Fibroblast of lung (primary cell): ENCODE data around the gene GP5. TPM values are rescaled to one million over a fixed set of nuclear protein-coding genes. Genes with fewer than 3 reads are reported as not detected.

Experiments
- DNase-seq, 2 donors: peaks; one replicate each; pipeline versions ENCODE4 v3.0.0 to v3.0.0-alpha.2; 2010; ENCODE audit warnings: low read depth in 2 of 2
- H2AFZ ChIP-seq: 2 replicates; pipeline ENCODE4 v1.5.1; 2012; ENCODE audit warnings: low read length, control low read depth, inconsistent platforms
- H3K27ac ChIP-seq: 2 replicates; pipeline ENCODE4 v1.5.1; 2011; ENCODE audit warnings: low read length, control low read depth; ENCODE audit not compliant: insufficient read depth
- H3K27me3 ChIP-seq: 2 replicates; pipeline ENCODE4 v1.5.1; 2011; ENCODE audit warnings: mild to moderate bottlenecking, low read length; ENCODE audit not compliant: control insufficient read depth, insufficient read depth
- H3K36me3 ChIP-seq: 2 replicates; pipeline ENCODE4 v1.5.1; 2011; ENCODE audit warnings: low read length; ENCODE audit not compliant: control insufficient read depth, insufficient read depth
- H3K4me1 ChIP-seq: 2 replicates; pipeline ENCODE4 v1.5.1; 2011; ENCODE audit warnings: low read length; ENCODE audit not compliant: control insufficient read depth, insufficient read depth; ENCODE audit errors: extremely low read depth
- H3K4me2 ChIP-seq: 2 replicates; pipeline ENCODE4 v1.5.1; 2011; ENCODE audit warnings: low read length, control low read depth; ENCODE audit not compliant: insufficient read depth; ENCODE audit errors: extremely low read depth
- H3K4me3 ChIP-seq, 4 experiments: fragments of 200-600 bp in 1 of 4; sonication (generic) in 1 of 4; replicated peaks in 1 of 4; 2 replicates each; pipeline ENCODE4 v1.5.1; 2011 to 2016; ENCODE audit warnings: low read length in 4 of 4, low read depth in 3 of 4, mild to moderate bottlenecking in 3 of 4, control low read depth in 2 of 4, inconsistent platforms in 1 of 4, mixed read lengths in 1 of 4; ENCODE audit not compliant: insufficient read depth in 1 of 4; ENCODE audit errors: control extremely low read depth in 1 of 4
- H3K79me2 ChIP-seq: 2 replicates; pipeline ENCODE4 v1.5.1; 2012; ENCODE audit warnings: mild to moderate bottlenecking, low read length, inconsistent platforms; ENCODE audit not compliant: control insufficient read depth, insufficient read depth
- H3K9ac ChIP-seq: 2 replicates; pipeline ENCODE4 v1.5.1; 2011; ENCODE audit warnings: mild to moderate bottlenecking, low read length, control low read depth; ENCODE audit not compliant: insufficient read depth
- H3K9me3 ChIP-seq: 2 replicates; pipeline ENCODE4 v1.5.1; 2012; ENCODE audit warnings: low read depth, low read length; ENCODE audit not compliant: control insufficient read depth, insufficient read depth
- H4K20me1 ChIP-seq: 2 replicates; pipeline ENCODE4 v1.5.1; 2011; ENCODE audit warnings: low read length; ENCODE audit not compliant: control insufficient read depth, insufficient read depth; ENCODE audit errors: extremely low read depth
- EZH2 ChIP-seq: IDR thresholded peaks from 2 replicates; pipeline ENCODE4 v1.5.1; 2012; ENCODE audit warnings: low read length, control low read depth, mild to moderate bottlenecking; ENCODE audit errors: missing control alignments
- polyA plus RNA-seq, 2 donors: library from polyadenylated mRNA; depleted of rRNA in 1 of 2; stranded (reverse) in 1 of 2; unstranded in 1 of 2; fragments of >200 nt; gene quantifications; 2 replicates each; pipeline ENCODE4 v1.2.1, GENCODE V29; 2011 to 2012; ENCODE audit warnings: missing spikeins in 1 of 2
- total RNA-seq: library from RNA; depleted of rRNA; stranded (reverse); fragments of >200 nt; gene quantifications from 2 replicates; pipeline ENCODE4 v1.2.1, GENCODE V29; 2014
- TF ChIP-seq, protein P1 (sequence below), 2 donors: IDR thresholded peaks in 1 of 2; conservative IDR thresholded peaks in 1 of 2; 1 replicate in 1 of 2; 2 replicates in 1 of 2; pipeline ENCODE4 v1.5.1; 2011 to 2012; ENCODE audit warnings: low read length in 2 of 2, control low read depth in 1 of 2, inconsistent platforms in 1 of 2, low read depth in 1 of 2, mild to moderate bottlenecking in 1 of 2

GP5 gene
- total and polyA plus RNA-seq, 2 donors (not counting 1 experiment from before 2014, with no cell fraction given), result 0.06 to 0.17 TPM

DNA sequence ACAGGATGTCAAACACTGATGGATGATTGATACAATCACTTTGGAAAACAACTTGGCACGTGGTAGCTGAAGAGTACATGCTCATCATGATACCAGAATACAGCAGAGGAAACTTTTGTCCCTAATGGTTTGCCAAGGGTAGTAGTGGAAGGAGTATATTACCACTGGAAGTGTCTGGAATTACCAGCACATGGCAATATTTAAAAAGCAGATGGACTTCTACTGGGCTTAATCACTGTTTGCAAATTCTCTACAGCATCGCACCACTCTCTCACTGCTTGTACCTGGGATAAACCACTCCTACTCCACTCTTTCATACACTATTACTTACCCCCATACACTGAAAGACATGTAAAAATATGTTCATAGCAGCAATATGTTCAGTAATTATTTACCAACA, 19.6 kb upstream of the GP5 start:
- H3K9ac ChIP-seq, result no peak overlapping the region
- peaks cover 2% of the 10 kb centered on the region for H3K79me2 ChIP-seq
- DNase-seq, result no peak
- no peak for TF ChIP-seq EZH2
- TF ChIP-seq, protein P1, sequence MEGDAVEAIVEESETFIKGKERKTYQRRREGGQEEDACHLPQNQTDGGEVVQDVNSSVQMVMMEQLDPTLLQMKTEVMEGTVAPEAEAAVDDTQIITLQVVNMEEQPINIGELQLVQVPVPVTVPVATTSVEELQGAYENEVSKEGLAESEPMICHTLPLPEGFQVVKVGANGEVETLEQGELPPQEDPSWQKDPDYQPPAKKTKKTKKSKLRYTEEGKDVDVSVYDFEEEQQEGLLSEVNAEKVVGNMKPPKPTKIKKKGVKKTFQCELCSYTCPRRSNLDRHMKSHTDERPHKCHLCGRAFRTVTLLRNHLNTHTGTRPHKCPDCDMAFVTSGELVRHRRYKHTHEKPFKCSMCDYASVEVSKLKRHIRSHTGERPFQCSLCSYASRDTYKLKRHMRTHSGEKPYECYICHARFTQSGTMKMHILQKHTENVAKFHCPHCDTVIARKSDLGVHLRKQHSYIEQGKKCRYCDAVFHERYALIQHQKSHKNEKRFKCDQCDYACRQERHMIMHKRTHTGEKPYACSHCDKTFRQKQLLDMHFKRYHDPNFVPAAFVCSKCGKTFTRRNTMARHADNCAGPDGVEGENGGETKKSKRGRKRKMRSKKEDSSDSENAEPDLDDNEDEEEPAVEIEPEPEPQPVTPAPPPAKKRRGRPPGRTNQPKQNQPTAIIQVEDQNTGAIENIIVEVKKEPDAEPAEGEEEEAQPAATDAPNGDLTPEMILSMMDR (conservative IDR thresholded peaks at IDR 0.05 in 1 of 2, IDR thresholded peaks at IDR 0.05 in 1 of 2; ENCODE audit: low read depth in 1 of 2, low read length in 2 of 2), result no peak
- H2AFZ ChIP-seq, result no peak overlapping the region
- no peak overlapping the region for H3K27ac ChIP-seq
- H3K27me3 ChIP-seq, result no peaks in the 10 kb centered on the region
- no peaks in the 10 kb centered on the region for H3K9me3 ChIP-seq
- H3K4me1 ChIP-seq, result peaks cover 3% of the 10 kb centered on the region
- no peak overlapping the region for H3K4me3 ChIP-seq
- H3K4me2 ChIP-seq, result no peak overlapping the region
- no peaks in the 10 kb centered on the region for H4K20me1 ChIP-seq
- peaks cover 9% of the 10 kb centered on the region for H3K36me3 ChIP-seq

DNA sequence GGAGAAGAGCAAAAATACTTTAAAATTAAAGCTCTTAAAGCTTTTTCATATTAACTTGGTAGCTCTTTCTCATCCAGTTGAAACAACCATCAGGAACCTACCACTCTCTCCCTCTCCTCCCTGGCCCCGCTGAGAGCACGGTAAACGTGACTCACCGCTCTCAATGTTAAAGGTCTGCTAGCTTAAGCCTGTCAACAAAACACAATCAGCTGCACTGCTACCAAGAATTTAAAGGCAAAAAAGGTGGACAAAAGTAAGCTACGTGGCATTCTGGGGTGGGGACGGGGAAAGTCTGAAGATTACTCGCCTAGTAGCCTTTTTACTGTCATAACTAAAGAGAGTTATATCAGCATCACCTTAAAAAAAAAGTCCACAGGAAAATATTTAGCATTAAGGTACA, 8.4 kb upstream of the GP5 start:
- H3K27ac ChIP-seq, result no peak overlapping the region
- H4K20me1 ChIP-seq, result no peaks in the 10 kb centered on the region
- H3K9ac ChIP-seq, result no peak overlapping the region
- H3K4me2 ChIP-seq, result no peak overlapping the region
- TF ChIP-seq EZH2, result no peak
- TF ChIP-seq, protein P1 (conservative IDR thresholded peaks at IDR 0.05 in 1 of 2, IDR thresholded peaks at IDR 0.05 in 1 of 2; ENCODE audit: low read depth in 1 of 2, low read length in 2 of 2), result no peak
- no peak overlapping the region for H2AFZ ChIP-seq
- H3K36me3 ChIP-seq, result peaks cover 6% of the 10 kb centered on the region
- peak; percentile 64 to 68 for DNase-seq
- H3K9me3 ChIP-seq, result no peaks in the 10 kb centered on the region
- no peak overlapping the region for H3K4me3 ChIP-seq
- no peaks in the 10 kb centered on the region for H3K27me3 ChIP-seq
- no peaks in the 10 kb centered on the region for H3K79me2 ChIP-seq
- no peaks in the 10 kb centered on the region for H3K4me1 ChIP-seq

DNA sequence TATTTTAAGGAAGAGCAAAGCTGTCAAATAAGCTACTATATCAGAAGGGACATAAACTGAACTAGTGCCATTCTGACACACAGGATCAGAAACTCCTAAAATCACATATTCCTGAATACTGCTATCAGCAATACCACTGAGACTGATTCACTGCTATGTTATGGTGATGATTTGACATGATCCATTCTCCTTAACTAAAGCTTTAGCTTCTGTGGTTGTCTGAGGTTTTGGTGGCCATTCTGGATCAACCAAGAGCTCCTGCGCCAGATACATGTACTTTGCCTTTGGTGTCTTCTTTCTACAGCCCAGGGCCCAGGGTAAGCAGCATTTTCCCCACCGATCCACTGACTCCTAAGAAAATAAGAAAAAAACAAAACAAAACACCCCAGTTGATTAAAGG, 6.7 kb upstream of the GP5 start:
- Histone ChIP-seq H3K9me3 (no peaks in the 10 kb centered on the region), H2AFZ (no peak overlapping the region), H3K27ac (no peak overlapping the region), H3K27me3 (no peaks in the 10 kb centered on the region), H3K4me1 (no peaks in the 10 kb centered on the region), H3K4me2 (no peak overlapping the region), H3K4me3 (no peak overlapping the region), H3K9ac (no peak overlapping the region), H3K36me3 (peaks cover 4% of the 10 kb centered on the region), H4K20me1 (no peaks in the 10 kb centered on the region), H3K79me2 (no peaks in the 10 kb centered on the region)
- peak in 1 of 2 donors; percentile 43 for DNase-seq
- TF ChIP-seq EZH2, result no peak
